Neural progenitor cell (in vitro differentiated cells): ENCODE data around the gene GCG. TPM values are rescaled to one million over a fixed set of nuclear protein-coding genes. Genes with fewer than 3 reads are reported as not detected.

Experiments used
- DNase-seq: peaks from one replicate; pipeline ENCODE4 v3.0.0-alpha.2; 2016; ENCODE audit warnings: low spot score
- H2AFZ ChIP-seq: fragments of 200-600 bp; sonication (generic); replicated peaks from 2 replicates; pipeline ENCODE4 v1.6.1; 2016; ENCODE audit warnings: antibody characterized with exemption
- H3F3A ChIP-seq: fragments of 200-600 bp; sonication (generic); 2 replicates; pipeline ENCODE4 v1.6.1; 2016; ENCODE audit warnings: antibody characterized with exemption, low read depth
- H3K27ac ChIP-seq: fragments of 200-600 bp; sonication (generic); 2 replicates; pipeline ENCODE4 v1.5.1; 2016; ENCODE audit warnings: mild to moderate bottlenecking
- H3K27me3 ChIP-seq: fragments of 200-600 bp; sonication (generic); 2 replicates; pipeline ENCODE4 v1.6.1; 2016; ENCODE audit warnings: mild to moderate bottlenecking, moderate library complexity
- H3K36me3 ChIP-seq: fragments of 200-600 bp; sonication (generic); 2 replicates; pipeline ENCODE4 v1.5.1; 2016
- H3K4me1 ChIP-seq: fragments of 200-600 bp; sonication (generic); 2 replicates; pipeline ENCODE4 v1.6.1; 2016; ENCODE audit warnings: mixed run types
- H3K4me2 ChIP-seq: fragments of 200-600 bp; sonication (generic); 2 replicates; pipeline ENCODE4 v1.6.1; 2016
- H3K4me3 ChIP-seq: fragments of 200-600 bp; sonication (generic); 2 replicates; pipeline ENCODE4 v1.5.1; 2016
- H3K79me2 ChIP-seq: fragments of 200-600 bp; sonication (generic); 2 replicates; pipeline ENCODE4 v1.6.1; 2016; ENCODE audit warnings: low read depth
- H3K9ac ChIP-seq: fragments of 200-600 bp; sonication (generic); 2 replicates; pipeline ENCODE4 v1.6.1; 2016
- H3K9me3 ChIP-seq: fragments of 200-600 bp; sonication (generic); 2 replicates; pipeline ENCODE4 v1.5.1; 2016; ENCODE audit warnings: low read depth
- H4K20me1 ChIP-seq: fragments of 200-600 bp; sonication (generic); 2 replicates; pipeline ENCODE4 v1.6.1; 2016; ENCODE audit warnings: low read depth
- H3K27ac Mint-ChIP-seq: 3 replicates; pipeline ENCODE4 v1.8.0; 2021; ENCODE audit warnings: mixed read lengths
- H3K27me3 Mint-ChIP-seq: 2 replicates; pipeline ENCODE4 v1.8.0; 2022; ENCODE audit warnings: low read depth, mild to moderate bottlenecking, inconsistent platforms, moderate library complexity, mixed read lengths; ENCODE audit not compliant: insufficient read depth
- H3K36me3 Mint-ChIP-seq: 3 replicates; pipeline ENCODE4 v1.8.0; 2021; ENCODE audit warnings: mixed read lengths
- H3K4me1 Mint-ChIP-seq: 3 replicates; pipeline ENCODE4 v1.8.0; 2021; ENCODE audit warnings: mixed read lengths
- H3K4me3 Mint-ChIP-seq: 3 replicates; pipeline ENCODE4 v1.8.0; 2021; ENCODE audit warnings: mild to moderate bottlenecking, moderate library complexity, mixed read lengths
- H3K9me3 Mint-ChIP-seq: 3 replicates; pipeline ENCODE4 v1.8.0; 2020; ENCODE audit warnings: mixed read lengths
- CTCF ChIP-seq: fragments of 200-600 bp; sonication (generic); IDR thresholded peaks from 2 replicates; pipeline ENCODE4 v1.5.1; 2017; ENCODE audit warnings: antibody characterized with exemption, mild to moderate bottlenecking
- EZH2 ChIP-seq: fragments of 200-600 bp; sonication (generic); IDR thresholded peaks from 2 replicates; pipeline ENCODE4 v1.6.1; 2017; ENCODE audit warnings: antibody characterized with exemption, mild to moderate bottlenecking, moderate library complexity
- EZH2phosphoT487 ChIP-seq: fragments of 200-600 bp; sonication (generic); IDR thresholded peaks from 2 replicates; pipeline ENCODE4 v1.6.1; 2017; ENCODE audit warnings: antibody characterized with exemption
- total RNA-seq: library from RNA; depleted of rRNA; stranded (reverse); fragments of >200 nt; gene quantifications from 2 replicates; pipeline ENCODE4 v1.2.3, GENCODE V29; 2015; ENCODE audit warnings: low replicate concordance

The GCG gene
- total RNA-seq, 1 donor from 2014 or later, result not detected

GRCh38 chr2:162113088-162113775, 38.8 kb downstream of the GCG start:
- no peak overlapping the region for H2AFZ ChIP-seq
- peak overlapping the region; percentile 24 for H3K27ac Mint-ChIP-seq

DNA sequence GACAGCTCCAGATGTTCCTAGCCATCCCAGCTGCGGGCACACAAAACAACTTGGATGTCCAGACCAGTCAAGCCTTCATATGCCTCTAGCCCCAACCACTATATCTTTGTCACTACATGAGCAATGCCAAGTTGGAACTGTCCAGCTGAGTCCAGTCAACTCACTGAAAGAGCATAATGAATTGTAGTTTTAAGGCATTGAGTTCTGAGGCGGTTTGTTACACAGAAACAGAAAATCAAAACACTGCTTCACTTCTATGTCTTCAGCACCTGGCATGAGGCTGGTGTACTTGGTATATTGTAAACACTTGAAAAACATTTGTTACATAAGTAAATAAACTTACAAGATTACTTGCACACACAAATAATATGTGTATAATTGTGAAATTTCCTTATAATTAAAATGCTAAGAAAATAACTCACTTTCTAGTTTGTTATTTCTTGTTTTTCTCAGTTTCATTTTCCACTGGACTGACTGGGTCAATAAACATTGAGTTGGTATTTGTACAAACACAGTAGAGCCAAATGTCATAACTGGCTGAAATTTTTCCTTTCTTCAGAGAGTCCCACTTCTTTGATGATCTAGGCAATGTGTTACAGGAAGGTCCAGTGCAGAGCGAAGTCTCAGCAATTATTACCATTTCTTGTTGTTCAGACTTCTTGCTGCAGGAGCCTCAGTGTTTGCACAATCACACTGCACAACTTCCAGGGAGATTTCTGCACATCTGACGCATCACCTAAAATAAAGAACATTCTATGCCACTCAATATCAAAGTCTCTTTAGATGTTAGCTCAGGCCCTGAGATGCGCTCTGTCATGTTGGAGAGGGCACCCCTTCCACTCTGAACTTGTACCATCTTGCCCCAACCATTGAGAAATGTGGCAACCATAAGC, 39.8 kb downstream of the GCG start:
- Histone ChIP-seq H3K27ac (no peak overlapping the region), H3K36me3 (no peaks in the 10 kb centered on the region), H3K4me1 (peaks cover 6% of the 10 kb centered on the region), H3F3A (no peaks in the 10 kb centered on the region), H2AFZ (no peak overlapping the region), H3K27me3 (no peaks in the 10 kb centered on the region), H3K9me3 (no peaks in the 10 kb centered on the region), H3K4me2 (no peak overlapping the region), H3K9ac (no peak overlapping the region), H4K20me1 (no peaks in the 10 kb centered on the region), H3K79me2 (no peaks in the 10 kb centered on the region), H3K4me3 (no peak overlapping the region)
- TF ChIP-seq EZH2phosphoT487 (no peak), CTCF (no peak), EZH2 (no peak)
- no peak overlapping the region for H3K27ac Mint-ChIP-seq
- H3K36me3 Mint-ChIP-seq, result no peaks in the 10 kb centered on the region
- no peak overlapping the region for H3K4me3 Mint-ChIP-seq
- H3K4me1 Mint-ChIP-seq, result peaks cover 8% of the 10 kb centered on the region
- peaks cover 3% of the 10 kb centered on the region for H3K27me3 Mint-ChIP-seq
- H3K9me3 Mint-ChIP-seq, result peaks cover 11% of the 10 kb centered on the region
- DNase-seq, result no peak

More at GRCh38 chr2:162113088-162113775, 38.8 kb downstream of the GCG start:
- peaks cover 11% of the 10 kb centered on the region for H3K9me3 Mint-ChIP-seq
- Histone ChIP-seq H3K4me3 (no peak overlapping the region), H3K4me2 (no peak overlapping the region), H3F3A (no peaks in the 10 kb centered on the region), H3K36me3 (no peaks in the 10 kb centered on the region), H4K20me1 (no peaks in the 10 kb centered on the region), H3K4me1 (peaks cover 6% of the 10 kb centered on the region), H3K9ac (no peak overlapping the region), H3K27me3 (no peaks in the 10 kb centered on the region), H3K9me3 (no peaks in the 10 kb centered on the region), H3K79me2 (no peaks in the 10 kb centered on the region), H3K27ac (no peak overlapping the region)
- no peak for TF ChIP-seq EZH2
- TF ChIP-seq CTCF, result no peak
- no peak for TF ChIP-seq EZH2phosphoT487
- peak; percentile 32 for DNase-seq
- peaks cover 3% of the 10 kb centered on the region for H3K27me3 Mint-ChIP-seq
- H3K4me3 Mint-ChIP-seq, result no peak overlapping the region
- H3K36me3 Mint-ChIP-seq, result no peaks in the 10 kb centered on the region
- H3K4me1 Mint-ChIP-seq, result peaks cover 8% of the 10 kb centered on the region

DNA sequence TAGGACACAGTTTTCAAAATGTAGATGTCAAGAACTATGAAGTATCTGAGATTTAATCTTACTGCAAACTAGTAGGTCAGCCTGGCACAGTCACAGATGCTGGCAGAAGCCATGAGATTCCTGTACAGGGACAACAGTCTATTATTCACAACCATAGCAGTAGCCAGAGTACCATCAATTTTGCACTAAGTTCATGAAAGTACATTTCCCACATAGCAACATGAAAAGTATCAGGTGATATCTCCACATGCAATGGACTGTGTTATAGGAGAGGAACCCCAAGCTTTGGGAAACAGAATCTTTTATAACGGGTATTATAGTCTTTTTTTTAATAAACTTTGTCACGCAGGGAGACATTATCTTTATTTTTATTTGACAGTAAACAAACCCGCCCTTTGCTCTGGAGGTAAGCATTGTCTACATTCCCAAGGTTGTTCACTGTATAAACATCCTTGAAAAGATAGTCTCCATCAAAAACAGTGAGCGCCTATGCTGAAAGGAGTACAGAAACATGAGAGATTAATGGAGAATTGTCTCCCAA, 44.6 kb downstream of the GCG start:
- H3K9me3 ChIP-seq, result no peaks in the 10 kb centered on the region
- no peaks in the 10 kb centered on the region for H3K27me3 ChIP-seq
- no peak overlapping the region for H3K9ac ChIP-seq
- no peaks in the 10 kb centered on the region for H3F3A ChIP-seq
- H3K4me2 ChIP-seq, result no peak overlapping the region
- no peak overlapping the region for H3K4me3 ChIP-seq
- H3K27ac ChIP-seq, result no peak overlapping the region
- H3K27me3 Mint-ChIP-seq, result peaks cover 4% of the 10 kb centered on the region
- H3K27ac Mint-ChIP-seq, result no peak overlapping the region
- H4K20me1 ChIP-seq, result no peaks in the 10 kb centered on the region
- H2AFZ ChIP-seq, result no peak overlapping the region
- H3K4me1 ChIP-seq, result no peaks in the 10 kb centered on the region
- H3K4me3 Mint-ChIP-seq, result no peak overlapping the region
- no peaks in the 10 kb centered on the region for H3K79me2 ChIP-seq
- no peak for TF ChIP-seq EZH2
- TF ChIP-seq CTCF, result no peak
- no peak for TF ChIP-seq EZH2phosphoT487
- no peaks in the 10 kb centered on the region for H3K4me1 Mint-ChIP-seq
- no peaks in the 10 kb centered on the region for H3K9me3 Mint-ChIP-seq
- H3K36me3 ChIP-seq, result no peaks in the 10 kb centered on the region
- H3K36me3 Mint-ChIP-seq, result no peaks in the 10 kb centered on the region
- DNase-seq, result no peak
